Stomach (tissue), 4 donors: Measurements from ENCODE around the gene TXNDC2.

Experiments
- CTCF ChIP-seq, 7 experiments: fragments of 450-650 bp in 4 of 7; fragments of 200-600 bp in 3 of 7; sonication (generic) in 3 of 7; IDR thresholded peaks; one replicate each; pipeline ENCODE4 v1.5.1; 2016 to 2019; ENCODE audit warnings: antibody characterized with exemption in 7 of 7, control low read depth in 2 of 7, mild to moderate bottlenecking in 1 of 7
- POLR2A ChIP-seq, 4 donors: fragments of 450-650 bp; IDR thresholded peaks; one replicate each; pipeline ENCODE4 v1.6.1; 2016; ENCODE audit warnings: antibody characterized with exemption in 4 of 4, control low read depth in 2 of 4, mild to moderate bottlenecking in 1 of 4, moderate library complexity in 1 of 4
- POLR2AphosphoS5 ChIP-seq, 3 donors: sonication (generic); formaldehyde crosslinking; IDR thresholded peaks; one replicate each; pipeline ENCODE4 v1.6.1; 2016; ENCODE audit warnings: antibody characterized with exemption in 3 of 3

GRCh38 chr18:9855681-9856080, 30.1 kb upstream of the TXNDC2 start:
- no peak for TF ChIP-seq POLR2A (IDR thresholded peaks at IDR 0.05)
- TF ChIP-seq POLR2AphosphoS5 (IDR thresholded peaks at IDR 0.05): no peak
- TF ChIP-seq CTCF (IDR thresholded peaks at IDR 0.05): no peak
